K562 (cell line): ENCODE results near the gene INSM2. TPM values are rescaled to one million over a fixed set of nuclear protein-coding genes. Genes with fewer than 3 reads are reported as not detected.
A peak's percentile ranks its signal among the peaks of the same experiment; 100 is the strongest.

Source experiments
- AFF1 ChIP-seq, 2 experiments: fragments of 450-650 bp; IDR thresholded peaks; 2 replicates each; pipeline ENCODE4 v1.6.1; 2018; ENCODE audit warnings: mild to moderate bottlenecking in 2 of 2, low read depth in 1 of 2; ENCODE audit not compliant: partially characterized antibody in 2 of 2
- CHD2 ChIP-seq: IDR thresholded peaks from 2 replicates; pipeline ENCODE4 v1.6.1; 2011; ENCODE audit warnings: low read depth, low read length
- DNMT1 ChIP-seq: fragments of 450-650 bp; IDR thresholded peaks from 2 replicates; pipeline ENCODE4 v1.6.1; 2016; ENCODE audit warnings: antibody characterized with exemption, mild to moderate bottlenecking
- MTA1 ChIP-seq: fragments of 450-650 bp; IDR thresholded peaks from 2 replicates; pipeline ENCODE4 v1.6.1; 2017; ENCODE audit warnings: borderline replicate concordance
- PURB ChIP-seq: sonication (generic); formaldehyde crosslinking; IDR thresholded peaks from 2 replicates; pipeline ENCODE4 v1.9.0; 2021; ENCODE audit warnings: low read depth, mild to moderate bottlenecking, missing genetic modification reagents
- ZNF431 ChIP-seq: sonication (generic); formaldehyde crosslinking; IDR thresholded peaks from 2 replicates; pipeline ENCODE4 v1.8.0; 2022; ENCODE audit warnings: mild to moderate bottlenecking, missing genetic modification reagents
- polyA plus RNA-seq, 8 experiments: library from polyadenylated mRNA; depleted of rRNA in 4 of 8; stranded (reverse) in 5 of 8; unstranded in 3 of 8; fragments of >200 nt; fragmentation: Nextera tagmentation in 2 of 8; fragmentation: Illumina TruSeq in 1 of 8; extraction: Ambion mirVana in 2 of 8; extraction: Trizol in 1 of 8; gene quantifications; 2 replicates each; pipeline versions ENCODE4 v1.2.1 to v1.2.3, GENCODE V29; 2011 to 2014; ENCODE audit warnings: inconsistent platforms in 1 of 8, missing spikeins in 1 of 8
- total RNA-seq, 7 experiments: library from RNA; depleted of rRNA in 6 of 7; stranded (reverse); fragments of >200 nt in 6 of 7; fragmentation: Illumina TruSeq in 2 of 7; extraction: Trizol in 2 of 7; gene quantifications; 2 replicates each; pipeline versions ENCODE4 v1.2.1 to v1.2.3, GENCODE V29; 2011 to 2021; ENCODE audit warnings: low replicate concordance in 1 of 7
- TF ChIP-seq, protein P1 (sequence below), 2 experiments: IDR thresholded peaks in 1 of 2; conservative IDR thresholded peaks in 1 of 2; 2 replicates each; pipeline ENCODE4 v1.6.1; 2016; ENCODE audit warnings: low read depth in 2 of 2, mild to moderate bottlenecking in 1 of 2, missing compliant biosample characterization in 1 of 2, missing genetic modification characterization in 1 of 2, moderate library complexity in 1 of 2
- TF ChIP-seq, protein P2 (sequence below): fragments of 450-650 bp; formaldehyde crosslinking; IDR thresholded peaks from 2 replicates; pipeline ENCODE4 v1.4.0; 2022; ENCODE audit warnings: missing genetic modification characterization
- TF ChIP-seq, protein P3 (sequence below): fragments of 250-450 bp; sonication (Bioruptor Pico); IDR thresholded peaks from 2 replicates; pipeline ENCODE4 v1.8.0; 2022; ENCODE audit warnings: inconsistent platforms
- TF ChIP-seq, protein P4 (sequence below): sonication (generic); formaldehyde crosslinking; IDR thresholded peaks from 2 replicates; pipeline ENCODE4 v1.8.0; 2022; ENCODE audit warnings: missing genetic modification reagents, mild to moderate bottlenecking, borderline replicate concordance

Gene INSM2
- total and polyA plus RNA-seq, 9 of the 15 experiments (the other 6 are each of a cell fraction or from before 2014, with no cell fraction given) = not detected

GRCh38 chr14:35534873-35535482 is 1.0 kb downstream of the INSM2 start (continued):
- TF ChIP-seq, protein P1, sequence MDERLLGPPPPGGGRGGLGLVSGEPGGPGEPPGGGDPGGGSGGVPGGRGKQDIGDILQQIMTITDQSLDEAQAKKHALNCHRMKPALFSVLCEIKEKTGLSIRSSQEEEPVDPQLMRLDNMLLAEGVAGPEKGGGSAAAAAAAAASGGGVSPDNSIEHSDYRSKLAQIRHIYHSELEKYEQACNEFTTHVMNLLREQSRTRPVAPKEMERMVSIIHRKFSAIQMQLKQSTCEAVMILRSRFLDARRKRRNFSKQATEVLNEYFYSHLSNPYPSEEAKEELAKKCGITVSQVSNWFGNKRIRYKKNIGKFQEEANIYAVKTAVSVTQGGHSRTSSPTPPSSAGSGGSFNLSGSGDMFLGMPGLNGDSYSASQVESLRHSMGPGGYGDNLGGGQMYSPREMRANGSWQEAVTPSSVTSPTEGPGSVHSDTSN (CRISPR knock-in tag; IDR thresholded peaks at IDR 0.05; ENCODE audit: low read depth) = peak; percentile 89
- TF ChIP-seq, protein P1 (tag; conservative IDR thresholded peaks at IDR 0.05; ENCODE audit: low read depth) = no peak
- TF ChIP-seq, protein P2, sequence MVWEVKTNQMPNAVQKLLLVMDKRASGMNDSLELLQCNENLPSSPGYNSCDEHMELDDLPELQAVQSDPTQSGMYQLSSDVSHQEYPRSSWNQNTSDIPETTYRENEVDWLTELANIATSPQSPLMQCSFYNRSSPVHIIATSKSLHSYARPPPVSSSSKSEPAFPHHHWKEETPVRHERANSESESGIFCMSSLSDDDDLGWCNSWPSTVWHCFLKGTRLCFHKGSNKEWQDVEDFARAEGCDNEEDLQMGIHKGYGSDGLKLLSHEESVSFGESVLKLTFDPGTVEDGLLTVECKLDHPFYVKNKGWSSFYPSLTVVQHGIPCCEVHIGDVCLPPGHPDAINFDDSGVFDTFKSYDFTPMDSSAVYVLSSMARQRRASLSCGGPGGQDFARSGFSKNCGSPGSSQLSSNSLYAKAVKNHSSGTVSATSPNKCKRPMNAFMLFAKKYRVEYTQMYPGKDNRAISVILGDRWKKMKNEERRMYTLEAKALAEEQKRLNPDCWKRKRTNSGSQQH (CRISPR knock-in tag) = no peak
- TF ChIP-seq CHD2 (no peak), PURB (no peak; the same call in 1 of the 2 replicates), AFF1 (IDR thresholded peaks at IDR 0.05; ENCODE audit: low read depth in 1 of 2, partially characterized antibody in 2 of 2) (peak in 1 of 2 experiments; percentile 99), DNMT1 (no peak), ZNF431 (CRISPR knock-in tag) (peak; percentile 92), MTA1 (no peak)
- TF ChIP-seq, protein P3, sequence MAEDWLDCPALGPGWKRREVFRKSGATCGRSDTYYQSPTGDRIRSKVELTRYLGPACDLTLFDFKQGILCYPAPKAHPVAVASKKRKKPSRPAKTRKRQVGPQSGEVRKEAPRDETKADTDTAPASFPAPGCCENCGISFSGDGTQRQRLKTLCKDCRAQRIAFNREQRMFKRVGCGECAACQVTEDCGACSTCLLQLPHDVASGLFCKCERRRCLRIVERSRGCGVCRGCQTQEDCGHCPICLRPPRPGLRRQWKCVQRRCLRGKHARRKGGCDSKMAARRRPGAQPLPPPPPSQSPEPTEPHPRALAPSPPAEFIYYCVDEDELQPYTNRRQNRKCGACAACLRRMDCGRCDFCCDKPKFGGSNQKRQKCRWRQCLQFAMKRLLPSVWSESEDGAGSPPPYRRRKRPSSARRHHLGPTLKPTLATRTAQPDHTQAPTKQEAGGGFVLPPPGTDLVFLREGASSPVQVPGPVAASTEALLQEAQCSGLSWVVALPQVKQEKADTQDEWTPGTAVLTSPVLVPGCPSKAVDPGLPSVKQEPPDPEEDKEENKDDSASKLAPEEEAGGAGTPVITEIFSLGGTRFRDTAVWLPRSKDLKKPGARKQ (CRISPR knock-in tag) = peak; percentile 26; the same call in 1 of the 2 replicates
- TF ChIP-seq, protein P4, sequence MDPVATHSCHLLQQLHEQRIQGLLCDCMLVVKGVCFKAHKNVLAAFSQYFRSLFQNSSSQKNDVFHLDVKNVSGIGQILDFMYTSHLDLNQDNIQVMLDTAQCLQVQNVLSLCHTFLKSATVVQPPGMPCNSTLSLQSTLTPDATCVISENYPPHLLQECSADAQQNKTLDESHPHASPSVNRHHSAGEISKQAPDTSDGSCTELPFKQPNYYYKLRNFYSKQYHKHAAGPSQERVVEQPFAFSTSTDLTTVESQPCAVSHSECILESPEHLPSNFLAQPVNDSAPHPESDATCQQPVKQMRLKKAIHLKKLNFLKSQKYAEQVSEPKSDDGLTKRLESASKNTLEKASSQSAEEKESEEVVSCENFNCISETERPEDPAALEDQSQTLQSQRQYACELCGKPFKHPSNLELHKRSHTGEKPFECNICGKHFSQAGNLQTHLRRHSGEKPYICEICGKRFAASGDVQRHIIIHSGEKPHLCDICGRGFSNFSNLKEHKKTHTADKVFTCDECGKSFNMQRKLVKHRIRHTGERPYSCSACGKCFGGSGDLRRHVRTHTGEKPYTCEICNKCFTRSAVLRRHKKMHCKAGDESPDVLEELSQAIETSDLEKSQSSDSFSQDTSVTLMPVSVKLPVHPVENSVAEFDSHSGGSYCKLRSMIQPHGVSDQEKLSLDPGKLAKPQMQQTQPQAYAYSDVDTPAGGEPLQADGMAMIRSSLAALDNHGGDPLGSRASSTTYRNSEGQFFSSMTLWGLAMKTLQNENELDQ (CRISPR knock-in tag) = peak; percentile 99
